Duodenal mucosa (tissue), 2 donors: Measurements from ENCODE around the gene KLF8.
"Not testable (repeated sequence)": the region's sequence is repeated elsewhere in the genome, so short reads cannot be mapped to it uniquely, and the experiment has no call there.

Experiments
- H3K27ac ChIP-seq: one replicate; pipeline ENCODE4 v1.7.0; 2013; ENCODE audit warnings: low read depth, low read length
- H3K27me3 ChIP-seq, 2 donors: one replicate each; pipeline ENCODE4 v1.7.0; 2013; ENCODE audit warnings: low read length in 2 of 2, control low read depth in 1 of 2; ENCODE audit not compliant: insufficient read depth in 2 of 2, control insufficient read depth in 1 of 2
- H3K36me3 ChIP-seq, 2 donors: one replicate each; pipeline ENCODE4 v1.7.0; 2013; ENCODE audit warnings: low read length in 2 of 2, control low read depth in 1 of 2; ENCODE audit not compliant: insufficient read depth in 2 of 2, control insufficient read depth in 1 of 2
- H3K4me1 ChIP-seq, 2 donors: one replicate each; pipeline ENCODE4 v1.7.0; 2013; ENCODE audit warnings: low read length in 2 of 2, control low read depth in 1 of 2; ENCODE audit not compliant: insufficient read depth in 2 of 2, control insufficient read depth in 1 of 2
- H3K4me3 ChIP-seq, 2 donors: one replicate each; pipeline ENCODE4 v1.7.0; 2013; ENCODE audit warnings: low read length in 2 of 2, low read depth in 1 of 2
- H3K9ac ChIP-seq, 2 donors: one replicate each; pipeline ENCODE4 v1.7.0; 2013; ENCODE audit warnings: low read length in 2 of 2, low read depth in 1 of 2
- H3K9me3 ChIP-seq, 2 donors: one replicate each; pipeline ENCODE4 v1.7.0; 2013; ENCODE audit warnings: low read length in 2 of 2, control low read depth in 1 of 2; ENCODE audit not compliant: control insufficient read depth in 1 of 2

The KLF8 gene

GRCh38 chrX:56232221-56233082 is at the start of gene KLF8:
Gene KLF8 (plus strand): TSS chrX:56232356. CDS start chrX:56233335, 979 bp downstream.
- no peak within 1 kb of the TSS for H3K27ac ChIP-seq

DNA sequence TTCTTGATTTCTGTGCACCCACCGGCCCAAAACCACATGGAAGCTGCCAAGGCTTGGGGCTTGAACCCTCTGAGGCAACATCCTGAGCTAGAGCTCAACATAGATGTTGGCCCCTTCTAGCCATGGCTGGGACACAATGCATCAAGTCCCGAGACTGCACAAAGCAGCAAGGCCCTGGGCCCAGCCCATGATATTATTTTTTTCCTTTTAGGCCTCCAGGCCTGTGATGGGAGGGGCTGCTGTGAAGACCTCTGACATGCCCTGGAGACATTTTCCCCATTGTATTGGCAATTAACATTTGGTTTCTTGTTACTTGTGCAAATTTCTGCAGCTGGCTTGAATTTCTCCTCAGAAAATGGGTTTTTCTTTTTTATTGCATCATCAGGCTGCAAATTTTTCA is 25.2 kb upstream of the KLF8 start:
- not testable (repeated sequence) for H3K27ac ChIP-seq, H3K9ac ChIP-seq, H3K4me3 ChIP-seq, H3K9me3 ChIP-seq, H3K36me3 ChIP-seq, H3K27me3 ChIP-seq, H3K4me1 ChIP-seq

More at GRCh38 chrX:56232221-56233082, at the start of gene KLF8:
- no peaks in the 10 kb centered on the region for H3K9me3 ChIP-seq
- H3K27me3 ChIP-seq = no peaks in the 10 kb centered on the region
- peak within 1 kb of the TSS in 1 of 2 donors; percentile 48 for H3K9ac ChIP-seq
- no peaks in the 10 kb centered on the region for H3K36me3 ChIP-seq
- peak within 1 kb of the TSS; percentile 53 to 69 for H3K4me3 ChIP-seq
- no peaks in the 10 kb centered on the region for H3K4me1 ChIP-seq

DNA sequence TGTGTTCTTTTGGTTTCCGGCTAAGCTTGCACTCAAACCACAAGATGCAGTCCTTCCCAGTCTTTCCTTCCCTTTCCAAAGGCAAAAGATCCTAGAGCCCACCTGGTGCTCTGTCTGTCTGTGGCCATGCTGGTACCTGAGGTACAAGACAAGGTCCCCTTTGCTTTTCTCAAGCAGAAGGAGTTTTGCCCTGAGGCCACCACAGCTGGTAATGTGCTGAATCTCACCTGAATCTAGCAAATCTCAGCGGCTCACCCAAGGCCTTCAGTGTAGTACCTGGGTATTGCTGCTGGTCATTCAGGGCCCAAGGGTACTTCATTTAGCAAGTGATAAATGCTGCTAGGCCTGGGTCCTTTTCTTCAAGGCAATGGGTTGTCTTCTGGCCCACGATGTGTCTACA is 20.5 kb upstream of the KLF8 start:
- Histone ChIP-seq H3K36me3 (no peaks in the 10 kb centered on the region), H3K9me3 (no peaks in the 10 kb centered on the region), H3K4me3 (no peak overlapping the region), H3K9ac (no peak overlapping the region), H3K27me3 (no peaks in the 10 kb centered on the region), H3K27ac (no peak overlapping the region), H3K4me1 (no peaks in the 10 kb centered on the region)

DNA sequence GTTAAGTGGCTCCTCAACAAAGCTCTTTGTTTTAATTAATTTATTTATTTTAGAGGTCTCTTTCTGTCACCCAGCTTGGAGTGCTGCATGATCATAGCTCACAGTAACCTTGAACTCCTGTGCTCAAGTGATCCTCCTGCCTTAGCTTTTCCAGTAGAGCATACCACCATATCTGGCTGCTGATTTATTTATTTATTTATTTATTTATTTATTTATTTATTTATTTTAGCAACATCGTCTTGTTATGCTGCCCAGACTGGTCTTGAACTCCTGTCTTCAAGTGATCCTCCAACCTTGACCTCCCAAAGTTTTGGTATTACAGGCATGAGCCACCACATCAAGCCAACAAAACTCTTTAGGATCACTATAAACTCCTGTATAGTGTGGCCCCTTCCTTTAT is 15.8 kb upstream of the KLF8 start:
- no peaks in the 10 kb centered on the region for H3K36me3 ChIP-seq
- H3K4me1 ChIP-seq = no peaks in the 10 kb centered on the region
- H3K9me3 ChIP-seq = no peaks in the 10 kb centered on the region
- no peak overlapping the region for H3K9ac ChIP-seq
- no peak overlapping the region for H3K4me3 ChIP-seq
- H3K27ac ChIP-seq = no peak overlapping the region
- no peaks in the 10 kb centered on the region for H3K27me3 ChIP-seq

GRCh38 chrX:56219700-56220099 is 12.5 kb upstream of the KLF8 start:
- Histone ChIP-seq H3K9me3 (no peaks in the 10 kb centered on the region), H3K9ac (no peak overlapping the region), H3K4me1 (no peaks in the 10 kb centered on the region), H3K27me3 (no peaks in the 10 kb centered on the region), H3K36me3 (no peaks in the 10 kb centered on the region), H3K4me3 (no peak overlapping the region), H3K27ac (no peak overlapping the region)

DNA sequence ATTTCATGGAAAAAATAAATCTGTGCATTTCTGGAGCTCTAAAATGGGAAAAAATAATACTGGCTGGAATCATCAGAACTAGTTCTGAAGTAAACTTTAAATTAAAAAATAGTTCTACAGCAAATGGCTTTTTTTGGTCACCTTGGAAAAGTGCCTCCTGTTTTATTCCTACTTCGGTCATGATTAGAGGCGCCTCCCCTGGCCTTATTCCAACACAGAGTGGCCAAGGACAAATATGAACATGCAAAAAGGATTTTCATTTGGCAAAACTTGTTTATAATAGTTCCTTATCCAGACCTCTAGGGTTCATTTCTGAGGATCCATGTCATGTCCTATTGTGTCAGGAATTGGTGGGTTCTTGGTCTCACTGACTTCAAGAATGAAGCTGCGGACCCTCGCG is 11.1 kb upstream of the KLF8 start:
- Histone ChIP-seq H3K36me3 (no peaks in the 10 kb centered on the region), H3K27me3 (no peaks in the 10 kb centered on the region), H3K9me3 (no peaks in the 10 kb centered on the region), H3K4me1 (no peaks in the 10 kb centered on the region), H3K27ac (no peak overlapping the region), H3K4me3 (no peak overlapping the region), H3K9ac (no peak overlapping the region)

DNA sequence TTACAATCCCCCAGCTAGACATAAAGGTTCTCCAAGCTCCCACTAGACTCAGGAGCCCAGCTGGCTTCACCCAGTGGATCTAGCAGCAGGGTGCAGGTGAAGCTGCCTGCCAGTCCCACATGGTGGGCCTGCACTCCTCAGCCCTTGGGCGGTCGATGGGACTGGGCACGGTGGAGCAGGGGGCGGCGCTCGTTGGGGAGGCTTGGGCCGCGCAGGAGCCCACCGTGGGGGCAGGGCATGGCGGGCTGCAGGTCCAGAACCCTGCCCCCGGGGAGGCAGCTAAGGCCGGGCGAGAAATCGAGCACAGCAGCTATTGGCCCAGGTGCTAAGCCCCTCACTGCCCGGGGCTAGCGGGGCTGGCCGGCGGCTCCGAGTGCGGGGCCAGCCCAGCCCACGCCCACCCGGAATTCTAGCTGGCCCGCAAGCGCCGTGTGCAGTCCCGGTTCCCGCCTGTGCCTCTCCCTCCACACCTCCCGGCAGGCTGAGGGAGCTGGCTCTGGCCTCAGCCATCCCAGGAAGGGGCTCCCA is 9.6 kb upstream of the KLF8 start:
- no peaks in the 10 kb centered on the region for H3K36me3 ChIP-seq
- no peaks in the 10 kb centered on the region for H3K27me3 ChIP-seq
- H3K27ac ChIP-seq = no peak overlapping the region
- no peak overlapping the region for H3K9ac ChIP-seq
- H3K9me3 ChIP-seq = no peaks in the 10 kb centered on the region
- no peak overlapping the region for H3K4me3 ChIP-seq
- H3K4me1 ChIP-seq = no peaks in the 10 kb centered on the region

DNA sequence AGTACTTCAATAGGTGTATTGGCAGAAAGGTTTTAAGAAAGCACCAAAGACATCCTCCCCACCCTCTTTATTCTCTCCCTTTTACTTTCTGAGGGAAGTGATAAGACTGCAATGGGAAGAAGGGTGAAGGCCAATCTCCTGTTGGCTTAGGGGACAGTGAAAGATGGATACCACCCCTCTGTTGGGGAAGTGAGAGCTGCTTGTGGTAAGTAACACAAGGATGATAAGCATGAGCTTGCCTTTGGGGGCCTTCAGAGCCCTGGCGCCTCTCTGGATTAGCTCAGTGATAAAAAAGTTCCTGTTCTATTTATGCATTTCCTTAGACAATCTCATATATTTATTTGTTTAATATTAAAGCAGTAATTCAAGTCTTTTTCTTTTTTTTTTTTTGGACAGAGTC is 5.2 kb upstream of the KLF8 start:
- H3K9me3 ChIP-seq = no peaks in the 10 kb centered on the region
- H3K4me1 ChIP-seq = no peaks in the 10 kb centered on the region
- H3K9ac ChIP-seq = no peak overlapping the region
- H3K4me3 ChIP-seq = no peak overlapping the region
- H3K36me3 ChIP-seq = no peaks in the 10 kb centered on the region
- no peak overlapping the region for H3K27ac ChIP-seq
- H3K27me3 ChIP-seq = no peaks in the 10 kb centered on the region

DNA sequence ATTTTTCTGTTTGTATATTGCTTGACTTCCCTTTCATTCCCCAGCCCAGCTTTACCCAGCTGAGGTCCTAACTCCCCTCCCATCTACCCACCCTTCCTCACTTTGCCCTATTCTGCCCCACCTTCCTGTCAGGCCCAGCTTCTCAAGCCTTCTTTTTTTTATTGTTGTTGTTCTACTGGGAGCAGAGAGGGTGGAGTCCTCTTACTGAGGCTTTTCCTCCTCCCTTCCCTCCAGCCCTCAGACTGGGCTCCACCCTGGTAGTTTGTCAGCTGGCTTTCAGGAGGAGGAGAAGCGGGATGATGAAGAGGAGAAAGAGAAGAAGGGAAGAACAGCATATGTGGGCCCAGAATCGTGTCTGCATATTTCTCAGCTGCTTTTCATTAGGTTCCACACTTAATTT is 3.2 kb upstream of the KLF8 start:
- no peak overlapping the region for H3K9ac ChIP-seq
- H3K4me1 ChIP-seq = no peaks in the 10 kb centered on the region
- no peaks in the 10 kb centered on the region for H3K27me3 ChIP-seq
- H3K36me3 ChIP-seq = no peaks in the 10 kb centered on the region
- H3K27ac ChIP-seq = no peak overlapping the region
- no peak overlapping the region for H3K4me3 ChIP-seq
- no peaks in the 10 kb centered on the region for H3K9me3 ChIP-seq

GRCh38 chrX:56231537-56232090 is 542 bp upstream of the KLF8 start:
- H3K4me3 ChIP-seq = peak overlapping the region; percentile 17 to 69
- no peaks in the 10 kb centered on the region for H3K27me3 ChIP-seq
- H3K36me3 ChIP-seq = no peaks in the 10 kb centered on the region
- H3K4me1 ChIP-seq = no peaks in the 10 kb centered on the region
- no peak overlapping the region for H3K9ac ChIP-seq
- H3K27ac ChIP-seq = no peak overlapping the region
- no peaks in the 10 kb centered on the region for H3K9me3 ChIP-seq
